Measurements from ENCODE around the gene ZNF827. TPM values are rescaled to one million over a fixed set of nuclear protein-coding genes. Genes with fewer than 3 reads are reported as not detected.

Gene ZNF827
- total RNA-seq, 1 experiment from 2014 or later, result 4.8 TPM

DNA sequence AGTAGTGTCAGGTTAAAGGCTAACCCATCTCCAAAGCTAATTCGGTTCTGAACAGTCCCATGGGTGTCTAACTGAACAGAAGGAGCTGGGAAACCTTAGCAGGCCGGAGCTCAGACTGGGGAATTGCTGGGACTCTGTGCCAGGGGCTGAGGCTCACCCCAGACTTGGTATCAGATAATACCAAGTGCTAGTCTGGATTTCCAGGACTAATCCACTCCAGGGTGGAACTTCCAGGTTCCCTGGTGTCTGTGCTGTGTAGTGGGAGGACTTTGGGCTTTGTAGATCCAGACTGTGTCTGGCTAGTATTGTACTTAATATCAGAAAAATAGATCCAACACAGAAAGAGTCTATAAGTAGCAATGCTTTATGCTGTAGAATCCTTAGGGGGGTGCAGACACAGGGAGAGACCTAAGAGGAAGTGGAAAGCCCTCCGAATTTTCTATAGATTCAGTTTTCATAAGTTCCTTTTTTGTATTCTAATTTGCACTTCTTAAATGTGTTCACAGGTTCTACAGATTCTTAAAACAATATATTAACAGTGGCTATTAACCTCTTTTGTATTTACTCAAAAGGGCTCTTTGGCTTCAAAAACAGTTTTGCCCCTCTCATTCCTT, 4.1 kb downstream of the ZNF827 start:
- DNase-seq (ENCODE audit: low spot score), result no peak

DNA sequence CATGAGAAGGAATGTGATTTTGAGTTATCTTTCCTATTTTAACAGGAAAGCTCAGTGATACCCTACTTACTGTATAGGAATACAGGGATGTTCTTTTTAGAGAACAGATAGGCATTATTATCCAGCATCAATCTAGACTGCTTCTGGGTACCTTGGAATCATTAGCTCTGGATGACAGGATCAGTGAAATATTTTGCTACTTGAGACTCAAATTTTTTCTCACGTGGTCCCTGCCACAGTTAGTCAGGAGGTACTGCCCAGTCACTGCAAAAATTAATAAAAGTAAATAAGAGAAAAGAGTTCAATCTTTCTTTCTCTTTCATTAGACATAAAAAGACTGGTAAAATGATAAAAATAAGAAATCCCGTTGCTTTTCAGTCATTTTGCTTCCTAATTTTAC, 5.5 kb downstream of the ZNF827 start:
- DNase-seq (ENCODE audit: low spot score), result no peak

DNA sequence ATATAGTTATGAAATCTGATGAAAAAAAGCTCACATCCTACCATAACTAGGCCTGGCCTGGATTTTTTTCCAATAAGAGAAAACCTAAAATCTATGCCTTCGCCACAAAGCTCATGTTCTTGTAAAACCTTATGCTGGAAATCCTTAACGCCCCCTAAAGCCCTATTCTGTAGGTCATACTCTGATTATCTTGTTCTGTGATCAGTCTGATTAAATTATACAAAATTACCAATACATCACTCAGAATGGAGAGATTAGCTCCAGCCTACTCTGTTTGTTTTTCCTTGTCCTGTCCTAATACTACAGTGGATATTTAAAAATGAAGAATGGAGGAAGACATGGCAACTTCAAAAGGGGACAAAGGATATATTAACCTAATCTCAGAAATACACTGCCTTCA, 7.2 kb downstream of the ZNF827 start:
- DNase-seq (ENCODE audit: low spot score), result no peak

DNA sequence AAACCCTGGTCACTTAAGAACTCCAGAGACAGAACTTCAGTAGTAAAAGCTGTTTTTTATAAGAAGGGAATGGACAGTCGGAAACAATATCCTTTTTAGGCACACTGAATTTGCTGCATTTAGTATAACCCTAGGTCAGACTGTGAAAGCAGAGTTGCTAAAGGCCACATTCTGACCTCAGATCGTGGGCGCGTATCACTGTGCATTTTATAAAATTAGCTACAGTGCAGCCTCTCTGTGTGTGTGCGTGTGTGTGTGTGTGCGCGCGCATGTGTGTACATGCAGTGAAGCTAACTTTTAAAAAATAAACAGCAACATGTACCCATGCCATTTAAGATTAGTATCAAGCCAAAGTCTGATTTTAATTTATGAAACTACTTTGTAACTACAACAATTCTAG, 8.0 kb downstream of the ZNF827 start:
- no peak for DNase-seq (ENCODE audit: low spot score)

DNA sequence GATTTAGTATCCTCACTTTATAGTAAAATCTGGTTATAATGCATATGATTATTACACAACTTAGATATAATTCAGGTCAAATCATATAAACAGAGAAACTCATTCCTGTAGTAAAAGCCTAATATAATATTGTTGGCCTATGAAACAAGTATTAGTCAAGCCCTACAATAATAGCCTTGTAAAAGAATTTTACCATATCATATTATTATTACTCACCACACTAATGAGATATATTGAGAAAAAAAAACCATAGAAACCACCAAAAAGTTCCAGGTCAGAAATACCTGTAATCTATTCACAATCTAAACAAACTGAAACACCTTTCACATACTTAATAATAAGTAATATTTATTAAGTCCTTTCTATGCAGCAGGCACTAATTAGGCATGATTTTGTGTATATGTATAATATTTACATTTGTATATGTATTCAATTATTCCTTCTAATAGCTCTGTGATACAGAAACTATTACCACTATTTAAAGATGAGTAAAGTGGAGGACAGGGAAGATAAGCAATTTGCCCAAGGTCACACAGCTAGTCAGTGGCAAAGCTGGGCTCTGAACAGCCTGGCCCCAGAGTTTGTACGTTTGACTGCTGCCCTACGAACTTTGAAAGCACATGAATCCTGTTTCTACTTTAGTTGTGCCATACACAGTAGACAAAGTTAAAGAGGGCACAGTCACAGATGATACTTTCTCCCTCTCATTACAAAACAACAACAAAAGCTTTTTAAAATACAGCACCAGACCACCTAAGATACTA, 9.0 kb downstream of the ZNF827 start:
- DNase-seq (ENCODE audit: low spot score), result no peak

DNA sequence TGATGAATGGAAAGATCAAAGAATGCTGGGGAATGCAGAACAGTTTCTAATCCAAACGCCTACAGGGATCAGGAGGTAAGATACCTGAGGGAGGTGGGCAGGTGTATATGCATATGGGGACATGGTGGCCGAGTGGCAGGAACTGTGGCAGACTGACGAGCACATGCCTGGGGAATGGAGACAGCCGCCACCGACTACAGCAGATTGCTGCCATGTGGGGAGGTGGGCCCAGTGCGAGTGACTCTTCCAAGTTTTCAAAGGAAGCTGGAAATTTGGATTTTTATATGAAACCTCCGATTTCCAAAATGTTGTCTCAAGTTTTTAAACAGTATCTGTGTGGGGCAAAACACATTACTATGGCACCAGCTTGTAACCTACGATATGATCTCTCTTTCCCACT, 9.9 kb downstream of the ZNF827 start:
- no peak for DNase-seq (ENCODE audit: low spot score)

DNA sequence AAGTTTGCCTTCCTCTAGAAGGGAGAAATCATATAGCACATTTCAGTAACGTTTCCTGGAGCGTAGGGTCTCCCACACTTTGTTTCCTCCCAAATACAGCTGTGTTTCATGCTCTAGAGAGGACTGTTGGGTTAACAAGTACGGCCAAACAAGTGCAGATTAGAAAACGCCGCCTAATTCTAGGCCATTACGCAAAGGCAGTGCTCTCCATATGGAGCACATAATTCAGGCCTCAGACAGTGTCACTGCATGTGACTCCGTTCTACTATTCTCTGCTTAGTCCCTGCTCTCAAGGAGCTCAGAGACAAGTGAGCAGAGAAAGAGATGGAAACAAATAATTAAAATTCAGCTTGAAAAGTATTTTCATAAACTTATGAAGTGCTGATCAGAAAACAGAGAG, 11.6 kb downstream of the ZNF827 start:
- DNase-seq (ENCODE audit: low spot score), result no peak

DNA sequence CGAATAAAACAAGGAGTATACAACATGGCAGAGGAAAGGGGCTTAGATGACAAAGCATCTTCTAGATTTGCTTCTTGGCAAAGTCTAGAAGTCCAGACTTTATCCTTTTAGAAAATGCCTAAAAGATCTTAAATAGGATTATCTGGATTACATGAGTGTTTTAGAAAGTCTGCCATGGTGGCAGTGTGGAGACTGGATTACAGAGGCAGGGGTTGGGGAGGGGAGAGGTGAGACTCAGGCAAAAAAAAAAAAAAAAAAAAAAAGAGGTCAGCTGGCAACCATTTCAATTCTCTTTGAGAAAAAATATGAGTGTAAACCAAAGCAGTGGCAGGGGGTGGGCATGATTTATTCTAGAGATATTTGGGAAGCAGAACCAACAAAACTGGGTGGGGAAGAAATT, 17.4 kb downstream of the ZNF827 start:
- DNase-seq (ENCODE audit: low spot score), result no peak

DNA sequence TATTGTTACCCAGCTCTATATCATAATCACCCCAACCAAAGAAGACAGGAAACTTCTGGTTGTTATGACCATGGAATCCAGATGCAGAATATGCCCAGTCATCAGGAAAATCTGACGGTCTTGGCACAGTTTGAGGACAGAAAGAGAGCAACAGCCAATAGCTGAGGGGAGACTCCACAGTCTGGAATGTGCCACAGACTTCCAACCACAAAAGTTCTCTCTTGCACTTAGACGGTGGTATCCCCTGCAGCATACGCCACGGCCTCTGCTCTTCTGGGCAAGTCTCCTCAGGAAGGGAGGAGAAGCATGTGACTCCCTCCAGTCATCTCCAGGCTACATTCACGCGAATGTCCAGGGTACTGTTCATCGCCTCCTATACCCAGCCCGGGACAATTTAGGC, 18.4 kb downstream of the ZNF827 start:
- no peak for DNase-seq (ENCODE audit: low spot score)

DNA sequence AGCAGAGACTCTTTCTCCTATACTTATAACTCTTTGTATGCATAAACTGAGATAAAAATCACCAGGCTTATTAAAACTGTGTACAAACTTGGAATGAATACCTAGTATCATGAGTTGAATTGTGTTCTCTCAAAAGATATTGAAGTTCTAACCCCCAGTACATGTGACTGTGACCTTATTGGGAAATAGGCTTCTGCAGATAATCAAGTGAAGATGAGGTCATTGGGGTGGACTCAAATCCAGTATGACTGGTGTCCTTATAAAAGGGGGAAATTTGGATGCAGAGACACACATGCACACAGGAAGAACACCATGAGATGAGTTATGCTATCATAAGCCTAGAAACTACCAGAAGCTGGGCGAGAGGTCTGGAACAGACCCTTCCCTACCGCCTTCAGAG, 26.2 kb downstream of the ZNF827 start:
- DNase-seq (ENCODE audit: low spot score), result no peak

DNA sequence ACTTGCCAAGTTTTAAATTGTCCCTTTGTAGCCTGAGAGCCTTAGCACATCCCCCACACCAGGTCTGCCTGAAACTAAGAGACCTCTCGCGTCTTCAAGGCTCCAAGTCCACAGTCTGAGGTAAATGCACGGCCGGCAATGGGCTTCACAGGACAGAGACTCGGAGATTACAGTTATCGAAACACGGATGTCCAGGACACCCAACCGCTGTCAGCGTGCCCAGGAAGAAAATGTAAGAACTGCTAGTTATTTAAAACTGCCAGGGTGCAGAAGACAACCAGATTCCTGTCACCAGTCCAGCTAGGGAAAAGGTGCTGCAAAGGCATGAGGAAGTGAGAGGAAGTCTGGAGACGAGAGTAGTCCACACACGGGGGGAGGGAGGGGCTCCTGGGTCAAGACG, 28.9 kb downstream of the ZNF827 start:
- peak; percentile 82 for DNase-seq (ENCODE audit: low spot score)

DNA sequence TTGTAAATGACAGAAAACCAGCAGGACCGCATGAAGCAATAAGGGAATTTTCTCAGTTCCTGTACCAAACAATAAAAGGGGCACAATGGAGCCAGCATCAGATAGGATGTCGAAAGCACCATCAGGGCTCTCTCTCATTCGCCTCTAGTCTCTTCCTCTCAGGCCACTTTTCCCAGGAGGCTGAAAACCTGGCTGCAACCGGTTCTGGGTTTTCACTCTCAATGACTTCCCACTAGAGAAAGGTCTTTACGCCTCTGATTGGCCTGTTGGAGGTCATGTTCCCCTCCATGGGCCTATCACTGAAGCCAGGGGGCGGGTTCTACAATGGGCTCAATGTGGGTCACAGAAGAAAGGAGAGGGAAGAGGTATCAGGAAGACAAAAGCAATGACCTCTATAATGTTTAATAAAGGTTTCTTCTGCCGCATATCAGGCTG, 29.3 kb downstream of the ZNF827 start:
- peak; percentile 97 for DNase-seq (ENCODE audit: low spot score)

DNA sequence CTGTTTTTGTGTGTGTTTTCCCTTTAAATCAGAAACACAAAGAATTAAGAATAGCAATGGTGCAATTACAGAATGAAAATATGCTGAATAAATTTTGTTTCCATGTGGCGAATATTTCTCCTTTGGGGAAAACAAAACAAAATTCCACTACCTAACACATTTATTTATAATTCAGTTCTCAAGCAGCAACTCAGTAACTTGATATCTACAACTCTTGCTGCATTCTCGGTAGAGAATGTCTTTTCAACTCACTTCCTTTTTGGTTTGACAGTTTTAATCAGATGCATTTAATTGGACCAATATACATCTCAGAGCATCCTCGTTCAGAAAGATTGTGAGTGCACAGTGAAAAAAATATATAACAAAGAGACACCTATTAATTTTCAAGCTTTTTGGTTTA, 30.8 kb downstream of the ZNF827 start:
- DNase-seq (ENCODE audit: low spot score), result no peak

DNA sequence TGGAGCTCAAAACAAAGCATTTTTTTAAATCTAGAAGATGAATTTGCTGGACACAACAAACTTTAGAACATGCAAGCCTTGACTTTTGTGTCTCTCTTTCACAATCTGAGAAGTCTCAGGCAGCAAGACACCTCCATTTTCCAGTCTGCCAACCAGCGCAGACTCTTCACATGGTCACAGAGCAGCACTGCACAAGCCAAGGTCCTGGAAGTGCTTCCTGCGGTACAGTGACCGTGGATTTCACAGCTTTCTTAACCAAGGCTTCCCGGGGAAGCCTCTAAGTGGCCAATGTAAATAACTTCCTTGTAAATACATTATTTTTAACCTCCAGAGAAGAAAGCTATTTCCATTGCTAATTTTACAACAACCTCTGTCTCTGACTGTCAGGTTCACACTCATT, 31.2 kb downstream of the ZNF827 start:
- DNase-seq (ENCODE audit: low spot score), result no peak

DNA sequence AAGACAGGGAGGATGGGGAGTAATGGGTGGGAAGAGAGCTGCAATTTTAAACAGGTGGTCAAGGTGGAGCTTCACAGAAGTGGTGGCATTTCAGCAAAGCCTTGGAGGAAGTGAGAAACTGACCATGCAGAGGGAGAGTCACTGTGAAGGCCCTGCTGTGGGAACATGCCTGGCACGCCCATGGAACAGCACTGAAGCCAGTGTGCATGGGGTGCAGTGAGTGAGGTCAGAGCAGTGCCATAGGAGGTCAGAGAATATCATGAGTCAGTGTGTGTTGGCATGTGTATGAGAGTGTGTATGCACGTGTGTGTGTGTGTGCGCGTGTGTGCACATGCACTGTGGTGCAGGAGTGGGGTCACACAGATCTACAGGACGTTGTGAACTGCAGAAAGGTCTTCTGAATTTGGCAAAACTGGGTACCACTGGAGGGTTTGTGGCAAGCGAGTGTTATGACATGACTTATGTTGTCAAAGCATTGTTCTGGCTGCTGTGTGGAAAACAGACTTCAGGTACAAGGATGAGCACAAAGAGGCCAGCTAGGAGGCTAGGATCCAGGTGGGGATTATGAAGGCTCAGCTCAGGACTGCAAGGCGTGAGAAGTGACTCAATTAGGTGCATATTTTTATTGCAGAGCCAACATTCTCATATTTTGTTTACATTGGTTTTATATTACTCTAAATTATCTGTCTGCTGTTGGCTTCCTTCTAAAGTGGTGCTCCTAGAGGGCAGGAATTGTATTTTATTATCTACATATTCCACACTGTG, 34.0 kb downstream of the ZNF827 start:
- DNase-seq (ENCODE audit: low spot score), result no peak

DNA sequence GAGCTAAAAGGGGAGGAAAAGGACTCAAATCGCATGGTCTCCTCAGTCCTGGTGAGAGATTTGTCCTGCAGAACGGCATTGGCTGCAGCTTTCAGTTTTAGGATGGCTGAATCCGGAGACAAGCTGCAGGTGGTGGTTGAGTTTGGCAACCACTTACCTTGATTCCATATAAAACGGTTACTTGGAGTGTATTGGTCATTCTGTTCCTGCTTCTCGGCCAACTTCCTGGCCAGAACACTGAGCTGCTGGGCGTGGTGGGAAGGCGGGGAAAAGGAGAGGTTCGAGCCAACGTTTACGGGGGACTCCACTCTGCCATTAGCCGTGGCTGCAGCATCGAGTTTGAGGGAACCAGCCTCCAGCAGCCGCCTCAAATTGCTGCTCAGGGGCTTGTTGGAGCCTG, 36.1 kb downstream of the ZNF827 start:
- DNase-seq (ENCODE audit: low spot score), result no peak

DNA sequence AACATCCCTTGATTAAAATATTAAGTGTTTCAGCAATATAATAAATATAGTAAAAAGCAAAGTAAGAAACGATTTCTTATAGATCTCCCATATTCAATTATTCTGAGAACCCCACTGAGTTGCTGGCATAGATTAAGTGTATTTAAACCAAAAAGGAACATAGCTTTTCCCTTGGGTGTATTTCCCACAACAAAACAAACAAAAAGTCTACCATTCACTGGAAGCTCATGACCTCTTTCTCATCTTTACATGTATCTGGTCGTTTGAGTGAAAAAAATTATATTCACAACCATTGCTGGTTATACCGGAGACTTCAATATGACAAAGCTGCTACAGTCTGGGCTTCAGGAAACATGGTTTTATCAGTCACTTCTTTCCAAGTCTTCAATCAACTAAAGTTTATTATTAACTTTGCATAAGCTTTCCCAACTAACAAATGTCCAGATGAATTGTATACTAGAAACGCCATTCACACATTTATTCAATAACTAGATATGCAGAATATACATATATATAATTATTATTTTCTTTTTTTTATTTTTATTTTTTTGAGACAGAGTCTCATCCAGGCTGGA, 38.6 kb downstream of the ZNF827 start:
- no peak for DNase-seq (ENCODE audit: low spot score)

DNA sequence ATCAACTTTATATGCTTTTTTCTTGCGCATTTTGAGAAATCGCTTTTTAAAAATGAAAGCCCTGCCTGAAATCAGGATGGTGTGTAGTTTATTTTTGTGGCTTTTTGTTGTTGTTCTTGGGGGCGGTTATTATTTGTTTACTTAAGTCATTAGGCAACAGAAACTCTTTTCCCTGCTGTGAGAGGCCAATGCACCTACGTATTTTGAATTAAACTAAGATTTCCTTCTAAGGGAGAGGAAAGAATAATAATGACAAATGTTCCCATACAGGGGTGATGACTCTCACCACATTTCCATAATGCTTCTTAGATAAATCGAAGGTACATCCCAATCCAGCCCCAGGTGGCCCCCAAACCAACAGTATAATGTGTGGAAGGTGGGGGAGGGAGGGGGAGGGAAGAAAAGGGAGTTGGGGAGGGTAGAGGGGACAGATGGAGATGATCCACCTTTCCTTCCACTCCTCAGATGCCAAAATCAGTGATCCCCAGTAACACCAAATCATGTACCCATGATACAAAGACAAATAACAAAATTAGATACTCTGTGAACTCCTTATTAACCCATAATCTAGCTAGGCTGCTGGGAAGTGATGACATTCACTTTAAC, 39.6 kb downstream of the ZNF827 start:
- no peak for DNase-seq (ENCODE audit: low spot score)

DNA sequence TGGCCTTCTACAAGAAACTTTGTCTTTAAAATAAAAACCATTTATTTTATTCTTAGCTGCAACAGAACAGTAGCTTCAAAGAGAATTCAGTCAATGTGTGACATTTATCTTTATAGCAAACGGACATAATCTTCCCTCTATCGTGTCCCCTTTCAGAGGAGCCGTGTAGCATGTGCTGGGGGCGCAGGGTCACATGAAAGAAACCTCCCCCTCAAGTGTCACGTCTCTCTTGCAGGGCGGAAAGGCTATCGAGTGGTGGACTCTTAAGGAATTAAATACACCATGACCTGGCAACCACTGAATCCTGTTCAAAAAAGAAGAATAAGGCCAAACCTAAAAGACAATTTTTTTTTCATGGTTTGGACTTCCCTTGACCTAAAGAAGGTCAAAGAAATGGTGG, 40.2 kb downstream of the ZNF827 start:
- no peak for DNase-seq (ENCODE audit: low spot score)

DNA sequence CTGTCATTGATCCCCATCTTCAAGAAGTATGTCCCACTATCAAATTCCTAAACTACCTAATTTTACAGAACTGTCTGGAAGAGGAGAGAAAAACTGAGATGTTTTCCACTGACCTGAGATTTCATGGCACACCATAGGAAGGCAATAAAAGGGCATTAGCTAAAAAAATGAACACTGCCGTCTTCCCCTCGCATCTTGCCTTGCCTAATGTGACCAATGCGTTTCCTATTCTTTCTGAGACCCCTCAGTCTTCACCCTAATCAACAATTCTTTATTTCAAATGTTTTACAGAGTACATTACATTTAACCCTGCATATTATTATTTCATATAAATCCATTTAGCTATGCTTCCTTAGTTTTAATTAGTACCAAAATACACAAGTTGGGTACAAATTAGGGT, 43.6 kb downstream of the ZNF827 start:
- no peak for DNase-seq (ENCODE audit: low spot score)

DNA sequence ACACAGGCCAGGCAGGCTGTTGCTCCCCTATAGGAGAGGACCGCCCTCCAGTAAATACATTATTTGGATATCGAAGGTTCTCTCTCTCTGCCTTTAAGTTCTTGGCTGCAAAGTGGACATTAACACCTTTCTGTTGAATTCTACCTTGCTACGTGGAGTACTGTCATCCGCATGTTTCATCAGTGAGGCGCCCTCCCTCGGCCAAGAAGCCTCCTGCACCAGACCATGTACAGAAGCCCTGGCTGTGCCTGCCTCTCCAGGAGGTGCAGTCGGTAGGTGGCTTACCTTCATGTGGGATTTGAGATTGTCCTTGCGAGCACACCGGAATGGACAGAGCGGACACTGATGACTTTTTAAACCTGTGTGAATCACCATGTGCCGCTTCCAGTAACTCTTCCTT, 46.7 kb downstream of the ZNF827 start:
- no peak for DNase-seq (ENCODE audit: low spot score)

DNA sequence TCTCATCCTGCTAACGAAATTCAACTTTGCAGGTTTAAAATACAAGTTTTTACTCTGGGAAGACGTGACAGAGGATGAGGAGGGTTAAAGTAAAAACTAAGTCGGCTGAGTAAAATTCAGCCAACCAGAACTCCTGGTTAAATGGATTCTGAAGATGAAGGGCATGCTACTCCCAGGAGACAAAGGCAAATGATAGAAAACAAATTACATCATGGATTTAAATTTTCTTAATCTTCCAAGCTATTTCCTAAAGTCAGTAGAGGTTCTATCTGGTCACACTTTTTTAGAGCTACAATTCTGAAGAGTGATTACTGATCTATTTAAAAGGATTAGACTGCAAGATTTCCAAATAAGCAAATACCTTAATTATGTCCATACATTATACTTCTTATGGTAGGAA, 47.9 kb downstream of the ZNF827 start:
- DNase-seq (ENCODE audit: low spot score), result no peak

All from HT-29 (cell line).